Measurements from ENCODE around the gene NHLRC2. TPM values are rescaled to one million over a fixed set of nuclear protein-coding genes. Genes with fewer than 3 reads are reported as not detected.

NHLRC2 gene
- total and polyA plus RNA-seq, 2 donors (not counting 3 experiments of a cell fraction or from before 2014, with no cell fraction given): 5.2 to 28.2 TPM

DNA sequence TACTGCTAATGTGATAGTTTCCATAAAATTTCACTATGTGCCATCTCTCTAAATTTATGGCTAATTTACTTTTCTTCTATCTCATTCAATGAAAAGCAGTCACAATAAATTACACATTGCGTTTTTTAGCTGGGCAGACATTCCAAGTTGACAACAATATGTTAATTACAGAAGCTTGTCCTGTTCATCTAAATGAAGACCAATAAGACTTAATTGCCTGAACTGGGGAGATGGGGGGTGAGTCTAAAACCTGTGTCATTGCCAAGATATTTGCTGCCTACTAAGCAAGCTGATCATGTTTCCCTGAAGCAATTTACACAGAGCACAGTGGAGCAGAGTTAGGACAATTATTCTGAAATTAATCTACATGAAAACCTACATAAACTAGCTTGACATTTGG, 99.9 kb downstream of the NHLRC2 start:
- H2AFZ ChIP-seq (ENCODE audit: low read depth, low read length): no peak overlapping the region
- no peak overlapping the region for H3K27ac ChIP-seq (ENCODE audit: insufficient read depth, low read depth, low read length)
- no peak overlapping the region for H3K4me3 ChIP-seq (replicated peaks in 1 of 3; ENCODE audit: insufficient read depth in 1 of 3, low read depth in 1 of 3, low read length in 3 of 3)
- no peaks in the 10 kb centered on the region for H4K20me1 ChIP-seq (replicated peaks; ENCODE audit: control insufficient read depth, extremely low read depth, insufficient read depth, low read length)
- no peaks in the 10 kb centered on the region for H3K9me3 ChIP-seq (replicated peaks; ENCODE audit: control insufficient read depth, insufficient read depth, low read length)
- POLR2A ChIA-PET: no interaction called here
- H3K36me3 ChIP-seq (ENCODE audit: control insufficient read depth in 2 of 2, extremely low read depth in 1 of 2, insufficient read depth in 2 of 2, low read length in 2 of 2): no peaks in the 10 kb centered on the region
- CTCF ChIA-PET: interaction anchor here (0.8 to 1.4 kb wide), 4 partner anchors 10 to 146 kb away, joined by 3 to 5 read pairs (median 3); no protein-coding TSS in a partner anchor
- dilution Hi-C loops (cut with MboI; ENCODE audit: extremely low pct_ligation_motif_present, low sequenced_read_pairs): no loop called here
- H3K9ac ChIP-seq (replicated peaks; ENCODE audit: extremely low read depth, insufficient read depth, low read length): no peak overlapping the region
- TF ChIP-seq GATA2 (IDR thresholded peaks at IDR 0.05; ENCODE audit: insufficient read depth, insufficient read length, low read depth, low read length) (no peak), FOS (IDR thresholded peaks at IDR 0.05; ENCODE audit: borderline replicate concordance, insufficient read depth, low read length) (no peak), EZH2 (IDR thresholded peaks at IDR 0.05; ENCODE audit: borderline replicate concordance, low read depth, low read length, severe bottlenecking) (no peak), MYC (IDR thresholded peaks at IDR 0.05; ENCODE audit: low read depth, low read length) (no peak), POLR2A (IDR thresholded peaks at IDR 0.05; ENCODE audit: low read depth, low read length) (no peak)
- TF ChIP-seq, protein P1, sequence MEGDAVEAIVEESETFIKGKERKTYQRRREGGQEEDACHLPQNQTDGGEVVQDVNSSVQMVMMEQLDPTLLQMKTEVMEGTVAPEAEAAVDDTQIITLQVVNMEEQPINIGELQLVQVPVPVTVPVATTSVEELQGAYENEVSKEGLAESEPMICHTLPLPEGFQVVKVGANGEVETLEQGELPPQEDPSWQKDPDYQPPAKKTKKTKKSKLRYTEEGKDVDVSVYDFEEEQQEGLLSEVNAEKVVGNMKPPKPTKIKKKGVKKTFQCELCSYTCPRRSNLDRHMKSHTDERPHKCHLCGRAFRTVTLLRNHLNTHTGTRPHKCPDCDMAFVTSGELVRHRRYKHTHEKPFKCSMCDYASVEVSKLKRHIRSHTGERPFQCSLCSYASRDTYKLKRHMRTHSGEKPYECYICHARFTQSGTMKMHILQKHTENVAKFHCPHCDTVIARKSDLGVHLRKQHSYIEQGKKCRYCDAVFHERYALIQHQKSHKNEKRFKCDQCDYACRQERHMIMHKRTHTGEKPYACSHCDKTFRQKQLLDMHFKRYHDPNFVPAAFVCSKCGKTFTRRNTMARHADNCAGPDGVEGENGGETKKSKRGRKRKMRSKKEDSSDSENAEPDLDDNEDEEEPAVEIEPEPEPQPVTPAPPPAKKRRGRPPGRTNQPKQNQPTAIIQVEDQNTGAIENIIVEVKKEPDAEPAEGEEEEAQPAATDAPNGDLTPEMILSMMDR (IDR thresholded peaks at IDR 0.05; ENCODE audit: extremely low read depth in 1 of 2, insufficient read depth in 1 of 2, low read depth in 1 of 2, low read length in 2 of 2): no peak
- TF ChIP-seq, protein P2, sequence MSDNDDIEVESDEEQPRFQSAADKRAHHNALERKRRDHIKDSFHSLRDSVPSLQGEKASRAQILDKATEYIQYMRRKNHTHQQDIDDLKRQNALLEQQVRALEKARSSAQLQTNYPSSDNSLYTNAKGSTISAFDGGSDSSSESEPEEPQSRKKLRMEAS (IDR thresholded peaks at IDR 0.05; ENCODE audit: insufficient read depth, insufficient read length): no peak
- H3K9me1 ChIP-seq (replicated peaks; ENCODE audit: control insufficient read depth, extremely low read depth, insufficient read depth, low read length): no peaks in the 10 kb centered on the region
- no TSS peak for BruUV-seq (replicated peaks)
- DNase-seq (ENCODE audit: low read depth, low spot score): no peak
- H3K27me3 ChIP-seq (ENCODE audit: control insufficient read depth in 2 of 2, insufficient read depth in 2 of 2, low read length in 2 of 2): no peaks in the 10 kb centered on the region
- H3K4me2 ChIP-seq (ENCODE audit: insufficient read depth, low read length): no peak overlapping the region
- H3K79me2 ChIP-seq (ENCODE audit: control insufficient read depth, insufficient read depth, low read length): no peaks in the 10 kb centered on the region
- FAIRE-seq: no peak
- intact Hi-C loops (cut with micrococcal nuclease): no loop called here
- no peaks in the 10 kb centered on the region for H3K4me1 ChIP-seq (ENCODE audit: control insufficient read depth, extremely low read depth, insufficient read depth, low read length)

Data from endothelial cell of umbilical vein (primary cell).